ENCODE data around the gene SYNE2.

The SYNE2 gene

GRCh38 chr14:63993992-63994391, 141.2 kb downstream of the SYNE2 start:
- in situ Hi-C loops (cut with MboI; ENCODE audit: low pct_unique_long_range_greater_than_20kb, low sequenced_read_pairs, unreplicated experiment) = no loop called here
- TF ChIP-seq CTCF (IDR thresholded peaks at IDR 0.05; ENCODE audit: extremely low read depth, insufficient read depth, missing control alignments) = peak; percentile 25
- DNase-seq (ENCODE audit: low spot score) = no peak

GRCh38 chr14:63995285-63995684, 142.5 kb downstream of the SYNE2 start:
- in situ Hi-C loops (cut with MboI; ENCODE audit: low pct_unique_long_range_greater_than_20kb, low sequenced_read_pairs, unreplicated experiment) = no loop called here
- no peak for DNase-seq (ENCODE audit: low spot score)
- no peak for TF ChIP-seq CTCF (IDR thresholded peaks at IDR 0.05; ENCODE audit: extremely low read depth, insufficient read depth, missing control alignments)

GRCh38 chr14:63996016-63996415, 143.2 kb downstream of the SYNE2 start:
- no peak for DNase-seq (ENCODE audit: low spot score)
- in situ Hi-C loops (cut with MboI; ENCODE audit: low pct_unique_long_range_greater_than_20kb, low sequenced_read_pairs, unreplicated experiment) = no loop called here
- no peak for TF ChIP-seq CTCF (IDR thresholded peaks at IDR 0.05; ENCODE audit: extremely low read depth, insufficient read depth, missing control alignments)

GRCh38 chr14:63996625-63997220, 143.9 kb downstream of the SYNE2 start:
- TF ChIP-seq CTCF (IDR thresholded peaks at IDR 0.05; ENCODE audit: extremely low read depth, insufficient read depth, missing control alignments) = no peak
- in situ Hi-C loops (cut with MboI; ENCODE audit: low pct_unique_long_range_greater_than_20kb, low sequenced_read_pairs, unreplicated experiment) = no loop called here
- no peak for DNase-seq (ENCODE audit: low spot score)

- DNase-seq (ENCODE audit: low spot score) = no peak
- no peak for TF ChIP-seq CTCF (IDR thresholded peaks at IDR 0.05; ENCODE audit: extremely low read depth, insufficient read depth, missing control alignments)
- in situ Hi-C loops (cut with MboI; ENCODE audit: low pct_unique_long_range_greater_than_20kb, low sequenced_read_pairs, unreplicated experiment) = no loop called here
Measured at GRCh38 chr14:64000749-64001148, 147.9 kb downstream of the SYNE2 start.

- no peak for TF ChIP-seq CTCF (IDR thresholded peaks at IDR 0.05; ENCODE audit: extremely low read depth, insufficient read depth, missing control alignments)
- no peak for DNase-seq (ENCODE audit: low spot score)
- in situ Hi-C loops (cut with MboI; ENCODE audit: low pct_unique_long_range_greater_than_20kb, low sequenced_read_pairs, unreplicated experiment) = no loop called here
Measured at GRCh38 chr14:64005822-64006221, 153.0 kb downstream of the SYNE2 start.

- DNase-seq (ENCODE audit: low spot score) = no peak
- in situ Hi-C loops (cut with MboI; ENCODE audit: low pct_unique_long_range_greater_than_20kb, low sequenced_read_pairs, unreplicated experiment) = no loop called here
- TF ChIP-seq CTCF (IDR thresholded peaks at IDR 0.05; ENCODE audit: extremely low read depth, insufficient read depth, missing control alignments) = no peak
Measured at GRCh38 chr14:64008016-64008415, 155.2 kb downstream of the SYNE2 start.

Data from GM13977 (cell line).